NCI-H748 (cell line): Measurements from ENCODE around the gene COL4A5.
"Not testable (repeated sequence)": the region's sequence is repeated elsewhere in the genome, so short reads cannot be mapped to it uniquely, and the experiment has no call there.

Experiments used
- DNase-seq: peaks from one replicate; lab custom pipeline; 2025; ENCODE audit not compliant: unreplicated experiment; lab: John Stamatoyannopoulos, UW

Gene COL4A5

GRCh38 chrX:108453841-108454240 lies 14.2 kb downstream of the COL4A5 start:
- DNase-seq, result no peak

GRCh38 chrX:108456971-108457477 lies 17.4 kb downstream of the COL4A5 start:
- DNase-seq, result no peak

- no peak for DNase-seq
These were observed 25.0 kb downstream of the COL4A5 start for GRCh38 chrX:108464604-108465003.

GRCh38 chrX:108468486-108468885 lies 28.8 kb downstream of the COL4A5 start:
- no peak for DNase-seq

GRCh38 chrX:108473979-108474378 lies 34.3 kb downstream of the COL4A5 start:
- no peak for DNase-seq

GRCh38 chrX:108481528-108481927 lies 41.9 kb downstream of the COL4A5 start:
- DNase-seq, result not testable (repeated sequence)

- DNase-seq, result no peak
These were observed 44.6 kb downstream of the COL4A5 start for GRCh38 chrX:108484251-108484650.

GRCh38 chrX:108485960-108486359 lies 46.3 kb downstream of the COL4A5 start:
- no peak for DNase-seq

GRCh38 chrX:108494406-108495090 lies 54.9 kb downstream of the COL4A5 start:
- no peak for DNase-seq

GRCh38 chrX:108511721-108512120 lies 72.1 kb downstream of the COL4A5 start:
- no peak for DNase-seq

GRCh38 chrX:108516184-108516583 lies 76.5 kb downstream of the COL4A5 start:
- DNase-seq, result no peak

GRCh38 chrX:108527724-108528123 lies 88.1 kb downstream of the COL4A5 start:
- no peak for DNase-seq

- peak; percentile 51 for DNase-seq
These were observed 97.4 kb downstream of the COL4A5 start for GRCh38 chrX:108537005-108537404.

- no peak for DNase-seq
These were observed 101.6 kb downstream of the COL4A5 start for GRCh38 chrX:108541286-108541685.

- DNase-seq, result no peak
These were observed 117.9 kb downstream of the COL4A5 start for GRCh38 chrX:108557580-108557979.

- no peak for DNase-seq
These were observed 118.6 kb downstream of the COL4A5 start for GRCh38 chrX:108558217-108558616.

GRCh38 chrX:108573136-108573535 lies 133.5 kb downstream of the COL4A5 start:
- no peak for DNase-seq

GRCh38 chrX:108582151-108582550 lies 142.5 kb downstream of the COL4A5 start:
- DNase-seq, result peak; percentile 40

GRCh38 chrX:108584617-108585211 lies 145.1 kb downstream of the COL4A5 start:
- DNase-seq, result no peak

GRCh38 chrX:108590496-108590895 lies 150.9 kb downstream of the COL4A5 start:
- DNase-seq, result no peak

GRCh38 chrX:108601276-108601675 lies 161.6 kb downstream of the COL4A5 start:
- no peak for DNase-seq

- no peak for DNase-seq
These were observed 170.5 kb downstream of the COL4A5 start for GRCh38 chrX:108610141-108610540.

GRCh38 chrX:108614616-108615015 lies 175.0 kb downstream of the COL4A5 start:
- no peak for DNase-seq
